ENCODE data around the gene LZIC.

Gene LZIC

DNA sequence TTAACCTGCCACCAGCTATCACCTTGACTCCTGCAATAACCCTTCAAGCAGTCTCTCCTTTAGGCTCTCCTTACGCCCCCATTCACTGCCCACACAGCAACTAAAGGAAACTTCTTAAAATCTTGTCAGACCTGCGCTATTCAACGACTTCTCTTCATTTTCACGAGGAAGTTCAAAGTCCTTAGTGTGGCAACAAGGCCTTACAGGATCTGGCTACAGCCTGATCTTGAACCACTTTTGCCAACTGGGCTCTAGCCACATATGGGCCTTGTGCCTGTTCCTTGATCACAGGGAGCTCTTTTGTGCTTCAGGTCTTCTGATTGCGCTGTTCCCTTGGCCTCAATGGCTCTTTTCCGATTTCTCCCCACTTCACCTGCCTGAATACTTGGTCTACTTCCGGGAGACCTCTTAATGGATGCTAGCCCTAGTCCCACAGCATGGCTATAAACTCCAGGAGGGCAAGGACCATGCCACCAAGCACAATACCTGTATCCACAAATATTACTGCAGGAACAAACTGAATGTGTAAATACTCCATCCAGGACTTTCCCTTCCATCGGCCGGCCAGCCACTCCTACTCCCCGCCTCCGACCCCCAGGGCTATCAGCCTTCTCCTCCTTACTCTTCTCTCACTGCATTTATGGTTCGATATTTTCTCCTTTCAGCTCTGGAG, 30.8 kb downstream of the LZIC start:
- DNase-seq (ENCODE audit: low read depth) = no peak
- no peak overlapping the region for H3K4me3 ChIP-seq (ENCODE audit: low read depth, low read length)

DNA sequence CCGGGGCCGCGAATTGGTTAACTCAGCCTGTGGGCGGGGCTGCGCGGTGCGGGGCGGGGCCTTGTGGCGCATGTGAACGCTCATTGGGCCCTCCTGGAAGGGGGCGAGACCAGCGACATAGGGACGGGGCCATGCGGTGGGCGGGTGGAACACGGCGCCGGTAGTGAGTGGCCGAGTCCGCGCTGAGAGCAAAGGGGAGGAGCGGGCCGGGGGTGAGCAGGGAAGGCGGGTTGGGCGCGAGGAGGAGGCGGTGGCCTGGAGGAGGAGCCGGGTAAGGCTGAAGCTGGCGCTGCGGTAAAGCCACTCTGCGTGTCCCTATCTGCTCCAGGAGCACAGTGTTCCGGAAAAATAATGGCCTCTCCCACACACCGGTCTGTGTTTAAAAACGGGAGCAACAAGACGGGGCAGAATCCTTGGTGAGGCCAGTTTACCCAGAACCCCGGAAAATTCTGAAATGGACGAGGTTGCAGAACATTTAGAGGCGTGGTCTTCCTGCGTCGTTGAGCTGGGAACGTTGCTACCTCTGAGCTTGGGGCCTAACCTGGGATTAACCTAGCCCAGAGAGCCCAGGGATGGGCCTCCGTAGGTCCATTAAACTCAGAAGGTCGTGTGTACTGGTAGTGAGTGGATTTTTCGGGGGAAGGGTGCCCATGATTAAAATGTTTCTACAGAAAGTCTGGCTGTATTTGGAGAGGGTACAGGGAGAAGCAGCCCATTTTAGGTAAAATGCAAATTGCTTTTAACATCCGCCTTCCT, 32.6 kb downstream of the LZIC start:
- H3K4me3 ChIP-seq (ENCODE audit: low read depth, low read length) = peak overlapping the region; percentile 55
- DNase-seq (ENCODE audit: low read depth) = peak; percentile 98

DNA sequence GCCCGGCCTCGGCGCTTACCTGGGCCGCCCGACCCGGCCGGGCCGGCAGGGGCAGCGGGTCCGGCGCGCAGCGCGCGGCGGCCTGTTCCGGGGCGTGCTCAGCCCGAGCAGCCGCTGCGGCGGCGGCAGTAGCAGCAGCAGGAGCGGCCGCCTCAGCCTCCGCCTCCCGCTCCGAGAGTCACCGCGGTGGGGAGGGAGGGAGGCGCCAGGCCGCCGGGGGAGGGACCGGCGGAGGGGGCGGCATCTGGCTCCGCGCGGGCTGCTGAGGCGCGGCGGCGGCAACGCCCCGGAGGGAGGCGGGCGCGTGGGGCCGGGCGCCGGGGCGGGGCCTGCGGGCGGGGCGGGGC, 33.1 kb downstream of the LZIC start, which contains the start of gene CTNNBIP1:
Gene CTNNBIP1, minus strand, starts transcription at position 194 of the 347 bp plus-strand sequence. CDS start 38,205 bp downstream, outside the sequence.
- DNase-seq (ENCODE audit: low read depth) = no peak
- peak within 1 kb of the TSS; percentile 76 for H3K4me3 ChIP-seq (ENCODE audit: low read depth, low read length)

DNA sequence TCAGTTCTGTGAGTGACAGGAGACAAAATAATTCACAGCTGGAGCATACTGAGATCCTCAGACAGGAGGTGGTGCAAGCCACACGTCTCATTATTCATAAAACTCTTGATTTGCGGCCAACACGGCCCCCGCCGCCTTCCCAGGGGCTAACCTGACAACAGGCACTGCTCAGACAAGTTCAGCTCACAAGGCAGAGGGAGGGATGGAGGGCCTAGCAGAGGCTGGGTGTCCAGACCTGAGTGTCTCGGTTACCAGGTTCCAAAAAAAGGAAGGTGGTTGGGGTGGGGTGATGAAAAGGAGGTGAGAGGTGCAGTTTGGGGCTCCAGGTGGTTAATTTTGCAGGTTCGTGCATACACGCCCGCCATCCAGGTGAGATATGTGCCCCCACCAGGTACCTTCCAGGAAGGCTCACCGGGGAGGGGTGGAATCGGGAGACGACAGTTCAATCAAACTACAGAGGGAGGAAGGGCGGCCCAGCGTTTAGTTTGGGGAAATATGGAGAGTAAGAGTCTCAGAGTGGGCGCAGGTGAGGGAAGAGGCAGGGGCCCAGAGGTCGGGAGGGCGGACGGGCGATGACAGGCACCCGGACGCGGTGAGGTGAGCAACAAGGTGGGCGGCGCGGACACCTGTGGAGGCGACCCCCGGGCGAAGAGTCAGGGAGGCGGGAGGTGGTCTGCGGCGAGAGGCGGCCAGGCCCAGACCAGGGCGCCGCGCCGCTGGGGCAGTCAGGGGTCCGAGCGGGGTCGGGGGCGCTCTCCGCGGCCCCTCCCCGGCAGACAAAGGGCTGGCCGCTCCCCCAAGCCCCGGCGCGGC, 33.8 kb downstream of the LZIC start:
- DNase-seq (ENCODE audit: low read depth) = no peak
- H3K4me3 ChIP-seq (ENCODE audit: low read depth, low read length) = peak overlapping the region; percentile 76

DNA sequence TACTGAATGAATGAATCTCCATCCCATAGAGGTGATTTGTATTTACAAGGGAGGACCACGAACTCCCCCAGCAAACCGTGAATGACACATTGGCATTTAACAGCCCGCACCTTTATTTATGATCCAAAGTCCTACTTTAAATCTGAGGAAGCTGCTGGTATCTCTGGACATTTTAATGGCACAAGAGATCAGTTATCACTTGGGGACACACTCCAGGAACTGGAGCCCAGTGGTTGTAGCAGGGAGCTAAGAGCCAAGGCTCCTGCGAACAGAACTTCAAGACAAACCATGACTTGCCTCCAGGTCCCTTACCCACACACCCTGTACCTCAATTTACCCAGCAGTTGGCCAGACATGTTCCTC, 34.3 kb downstream of the LZIC start:
- no peak for DNase-seq (ENCODE audit: low read depth)
- H3K4me3 ChIP-seq (ENCODE audit: low read depth, low read length) = peak overlapping the region; percentile 76

DNA sequence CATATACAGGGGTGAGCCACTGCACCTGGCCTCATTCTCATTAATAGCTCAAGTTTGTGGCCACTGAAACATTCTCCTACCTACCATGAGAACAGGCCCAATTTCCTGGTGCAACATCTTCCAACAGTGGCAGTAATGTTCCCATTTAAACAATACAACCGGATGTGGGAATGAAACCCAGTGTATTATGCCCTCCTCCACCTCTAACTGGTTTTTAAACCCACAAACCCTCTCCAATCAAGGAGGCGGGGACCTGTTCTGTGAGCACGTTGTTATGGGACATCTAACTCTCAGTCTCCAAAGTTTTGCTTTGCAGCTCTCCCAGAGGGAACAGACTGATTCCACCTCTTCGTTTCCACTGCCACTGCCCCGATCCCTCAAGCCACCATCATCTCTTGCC, 35.8 kb downstream of the LZIC start:
- no peak overlapping the region for H3K4me3 ChIP-seq (ENCODE audit: low read depth, low read length)
- no peak for DNase-seq (ENCODE audit: low read depth)

DNA sequence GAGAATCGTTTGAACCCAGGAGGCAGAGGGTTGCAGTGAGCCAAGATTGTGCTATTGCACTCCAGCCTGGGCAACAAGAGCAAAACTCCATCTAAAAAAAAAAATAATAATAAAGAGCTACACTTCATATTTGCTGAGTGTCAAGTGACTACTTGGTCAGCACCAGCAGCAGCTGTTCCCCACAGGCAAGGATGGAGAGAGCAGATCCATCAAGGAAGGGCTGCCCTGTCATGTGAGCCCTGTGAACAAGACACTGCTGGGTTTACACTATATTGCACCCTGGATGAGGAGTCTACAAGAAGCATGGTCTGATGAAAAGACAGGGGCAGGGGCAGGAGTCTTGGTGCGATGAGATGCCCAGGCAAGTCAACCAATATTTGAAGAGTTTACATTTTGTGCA, 36.7 kb downstream of the LZIC start:
- no peak overlapping the region for H3K4me3 ChIP-seq (ENCODE audit: low read depth, low read length)
- DNase-seq (ENCODE audit: low read depth) = no peak

DNA sequence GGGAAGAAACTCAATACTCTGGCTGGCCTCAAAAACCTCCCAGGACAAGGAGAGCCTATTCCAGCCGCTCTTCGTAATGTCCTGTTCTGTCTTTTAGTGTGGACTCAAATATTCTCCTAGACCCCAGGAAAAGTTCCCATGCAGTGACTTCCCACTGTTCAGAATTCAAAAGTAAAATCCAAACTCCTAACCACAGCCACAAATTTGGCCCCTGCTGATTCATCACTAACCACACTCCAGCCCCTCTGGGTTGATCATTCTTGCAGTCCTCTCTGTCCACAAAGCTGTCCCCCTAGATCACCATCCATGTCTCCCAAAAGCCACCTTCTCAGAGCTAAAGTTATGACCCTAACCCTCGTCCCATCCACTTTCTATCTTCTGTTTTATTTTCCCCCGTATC, 38.2 kb downstream of the LZIC start:
- H3K4me3 ChIP-seq (ENCODE audit: low read depth, low read length) = no peak overlapping the region
- DNase-seq (ENCODE audit: low read depth) = no peak

DNA sequence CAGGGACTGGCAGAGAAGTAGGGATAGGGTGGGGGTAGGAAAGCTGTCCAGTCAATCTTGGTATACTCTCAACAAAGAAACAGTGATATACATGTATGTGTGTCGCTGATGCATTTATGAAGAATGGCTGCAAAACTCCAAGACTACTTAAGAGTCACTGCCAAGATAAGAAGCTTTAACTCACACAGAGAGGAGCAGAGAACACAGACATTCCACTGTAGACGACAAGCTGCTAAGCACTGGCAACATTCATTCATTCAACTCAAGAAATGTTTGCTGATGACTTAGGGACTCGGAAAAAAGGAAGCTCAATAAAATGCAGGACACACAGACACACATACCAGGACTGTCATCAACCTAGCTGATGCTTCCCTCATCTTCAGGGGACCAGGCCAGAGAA, 38.6 kb downstream of the LZIC start:
- no peak for DNase-seq (ENCODE audit: low read depth)
- no peak overlapping the region for H3K4me3 ChIP-seq (ENCODE audit: low read depth, low read length)

DNA sequence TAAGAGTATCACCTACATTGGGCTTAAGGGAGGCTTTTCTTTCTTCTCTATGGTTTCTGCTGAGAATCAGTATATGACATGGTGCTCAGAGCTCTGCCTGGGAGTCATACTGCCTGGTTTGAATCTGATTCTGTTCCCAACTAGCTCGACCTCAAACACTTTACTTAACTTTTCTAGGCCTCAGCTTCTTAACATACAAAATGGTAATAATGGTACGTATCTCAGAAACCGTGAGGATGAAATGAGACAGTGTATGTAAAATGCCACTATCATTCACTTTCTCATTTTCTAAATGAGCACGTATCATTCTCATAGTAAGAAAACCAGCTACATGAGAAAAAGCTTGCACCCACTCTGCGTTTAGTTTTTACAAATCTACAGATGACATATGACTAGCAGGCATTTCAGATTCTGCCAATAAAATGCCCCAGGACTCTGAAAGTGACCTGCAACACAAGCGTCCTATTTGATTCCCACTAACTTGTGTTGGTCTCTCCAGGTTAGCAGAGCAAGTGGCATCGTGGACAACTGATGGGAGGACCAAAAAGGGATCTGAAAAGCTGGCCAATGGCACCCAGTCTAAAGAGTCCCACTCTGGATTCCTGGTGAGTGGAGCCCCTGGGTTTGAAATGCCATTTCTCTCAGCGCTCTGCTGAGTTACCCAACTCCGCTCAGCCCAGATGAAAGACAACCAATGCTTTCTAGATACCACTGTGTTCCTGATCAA, 39.2 kb downstream of the LZIC start:
- no peak overlapping the region for H3K4me3 ChIP-seq (ENCODE audit: low read depth, low read length)
- no peak for DNase-seq (ENCODE audit: low read depth)

DNA sequence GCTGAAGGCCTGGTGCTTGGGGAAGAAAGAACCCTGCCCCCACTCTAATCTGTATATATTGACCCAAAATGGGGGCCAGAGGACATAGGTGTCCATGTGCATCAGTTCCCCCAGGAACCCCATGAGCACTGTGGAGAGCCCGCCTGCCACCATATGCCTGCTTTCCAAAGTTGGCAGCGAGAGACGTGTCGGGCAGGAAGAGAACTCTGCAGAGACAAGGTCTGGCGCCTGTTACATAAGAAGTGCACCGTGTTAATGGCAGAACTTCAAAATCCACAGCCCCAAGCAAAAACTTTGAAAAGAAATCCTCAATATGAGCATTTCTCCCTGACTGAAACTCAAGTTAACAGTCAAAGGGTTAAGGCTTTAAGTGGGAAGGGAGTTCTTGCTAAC, 41.1 kb downstream of the LZIC start:
- H3K4me3 ChIP-seq (ENCODE audit: low read depth, low read length) = no peak overlapping the region
- DNase-seq (ENCODE audit: low read depth) = no peak

DNA sequence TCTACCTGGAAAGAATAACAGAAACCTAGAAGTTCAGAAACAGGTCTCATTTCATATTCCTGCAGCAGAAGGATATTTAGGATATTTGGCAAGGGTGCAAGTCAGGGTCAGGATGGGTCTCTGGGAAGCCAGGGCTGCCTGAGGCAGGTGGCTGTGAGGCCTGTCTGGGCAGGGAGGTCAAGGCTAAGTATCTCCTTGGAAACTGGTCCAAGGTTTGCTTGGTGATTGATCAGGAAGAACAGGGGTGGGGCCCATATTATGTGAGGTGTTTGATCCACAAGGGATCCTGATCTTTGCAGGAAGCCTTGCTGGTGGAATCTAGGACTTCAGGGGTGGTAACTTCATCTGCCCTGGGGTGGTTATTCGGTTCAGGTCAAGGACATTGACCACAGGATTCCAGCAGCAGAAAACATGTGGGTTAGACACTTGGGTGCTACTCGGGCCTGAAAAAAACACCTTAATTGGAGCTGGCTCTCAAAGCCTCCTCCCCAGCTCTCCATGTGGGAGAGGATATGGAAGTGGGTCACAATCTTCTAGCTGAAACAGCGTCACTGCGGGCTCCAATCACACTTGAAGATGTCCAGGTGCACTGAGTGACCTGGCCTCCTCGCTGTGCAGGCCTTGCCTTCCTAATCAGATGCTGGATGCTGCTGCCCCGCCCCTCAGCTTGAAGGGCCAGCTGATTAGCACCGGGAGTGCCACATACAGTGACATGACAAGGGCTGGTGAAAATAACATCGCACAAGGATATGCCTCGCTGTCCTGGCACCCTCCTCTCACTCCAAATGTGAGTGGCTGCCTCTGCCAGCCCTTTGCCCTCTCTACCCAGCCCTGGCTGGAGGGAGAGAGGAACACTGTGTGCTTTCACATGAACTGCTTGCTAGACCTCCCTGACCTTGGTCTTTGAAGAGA, 41.8 kb downstream of the LZIC start:
- no peak overlapping the region for H3K4me3 ChIP-seq (ENCODE audit: low read depth, low read length)
- DNase-seq (ENCODE audit: low read depth) = no peak

DNA sequence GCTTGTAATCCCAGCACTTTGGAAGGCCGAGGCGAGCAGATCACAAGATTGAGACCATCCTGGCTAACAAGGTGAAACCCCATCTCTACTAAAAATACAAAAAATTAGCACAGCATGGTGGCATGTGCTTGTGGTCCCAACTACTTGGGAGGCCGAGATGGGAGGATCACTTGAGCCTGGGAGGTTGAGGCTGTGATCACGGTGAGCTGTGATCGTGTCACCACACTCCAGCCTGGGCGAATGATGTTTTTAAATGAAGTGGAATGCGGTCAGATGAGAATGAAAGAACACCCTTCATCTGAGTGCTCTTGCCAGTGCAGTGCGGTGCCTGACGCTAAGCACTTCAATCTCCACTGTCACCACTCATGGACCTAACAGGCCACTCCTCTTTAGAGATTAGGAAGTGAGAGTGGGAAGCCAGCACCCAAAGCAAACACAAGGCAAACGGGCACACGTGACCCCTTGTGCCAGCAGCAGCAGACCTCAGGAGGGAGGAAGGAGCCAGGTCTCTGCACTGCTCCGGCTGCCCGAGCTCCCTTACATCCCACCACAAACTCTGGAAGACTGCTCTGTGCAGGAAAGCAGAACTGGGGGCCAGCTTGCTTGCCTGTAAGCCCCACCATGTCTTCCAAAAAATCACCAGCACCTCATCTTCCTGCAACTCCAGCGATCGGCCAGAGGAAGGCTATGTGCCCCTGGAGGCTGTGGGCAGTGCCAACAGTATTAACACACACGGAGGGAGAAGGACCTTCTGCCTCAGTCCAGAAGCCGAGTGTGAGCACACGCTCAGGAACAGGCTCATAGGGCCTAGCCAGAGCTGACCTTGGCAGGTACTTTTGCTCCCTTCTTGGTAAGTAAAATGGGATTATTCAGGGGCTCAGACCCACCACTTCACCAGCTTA, 42.8 kb downstream of the LZIC start:
- DNase-seq (ENCODE audit: low read depth) = no peak
- no peak overlapping the region for H3K4me3 ChIP-seq (ENCODE audit: low read depth, low read length)

DNA sequence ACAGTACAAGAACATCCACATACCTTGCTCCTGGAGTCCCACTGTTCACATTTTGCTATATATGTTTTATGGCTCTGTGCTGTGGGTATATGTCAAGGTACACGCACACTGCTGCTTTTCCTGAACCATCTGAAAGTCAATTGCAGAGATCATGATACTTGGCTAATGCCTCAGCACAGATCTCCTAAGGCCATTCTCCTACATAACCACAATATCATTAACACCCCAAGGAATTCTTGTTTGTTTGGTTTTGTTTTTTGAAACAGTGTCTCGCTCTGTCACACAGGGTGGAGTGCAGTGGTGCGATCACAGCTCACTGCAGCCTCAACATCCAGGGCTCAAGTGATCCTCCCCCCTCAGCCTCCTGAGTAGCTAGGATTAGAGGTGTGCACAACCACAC, 49.1 kb downstream of the LZIC start:
- no peak for DNase-seq (ENCODE audit: low read depth)
- H3K4me3 ChIP-seq (ENCODE audit: low read depth, low read length) = no peak overlapping the region

DNA sequence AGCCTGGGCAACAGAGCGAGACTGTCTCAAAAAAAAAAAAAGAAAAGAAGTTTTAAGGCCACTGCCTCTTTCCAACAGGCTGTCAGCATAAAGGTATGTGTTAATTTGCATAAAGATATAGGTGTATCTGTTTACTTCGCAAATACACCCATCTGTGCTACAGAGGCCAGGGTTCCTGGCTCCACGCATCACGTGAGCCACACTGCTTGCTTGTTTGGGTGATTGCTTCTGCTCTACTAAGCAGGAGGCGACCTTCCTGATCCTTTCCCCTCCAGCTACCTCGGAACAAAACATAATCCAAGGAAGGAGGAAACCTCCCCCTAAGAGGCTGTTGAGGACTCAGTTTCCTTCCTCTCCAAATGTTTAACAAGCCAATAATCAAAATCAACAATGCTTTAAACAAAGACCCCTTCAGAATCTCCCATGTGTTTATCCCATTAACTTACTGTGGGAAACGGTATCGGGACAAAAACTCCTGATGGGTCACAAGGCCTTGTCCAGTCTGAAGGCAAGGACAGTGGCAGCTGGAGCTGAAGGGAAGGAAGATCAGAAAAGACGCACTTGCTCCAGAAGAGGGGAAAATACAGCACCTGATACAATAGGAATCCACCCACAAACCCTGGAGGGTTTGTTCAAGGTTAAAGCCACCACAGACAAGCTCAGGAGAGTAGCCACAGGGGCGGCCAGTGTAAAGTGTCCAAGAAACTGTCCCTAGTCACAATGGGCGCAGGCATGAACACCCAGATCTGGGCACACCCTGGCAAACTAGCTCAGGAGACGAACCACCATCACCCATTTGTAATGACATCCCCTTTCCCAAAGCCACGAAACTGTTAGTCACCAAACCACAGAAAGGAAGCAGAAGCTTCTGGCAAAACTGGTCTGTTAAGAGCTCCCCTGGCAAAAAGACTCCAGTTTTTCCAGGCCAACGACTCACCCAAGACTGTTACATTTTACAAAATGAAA, 50.3 kb downstream of the LZIC start:
- H3K4me3 ChIP-seq (ENCODE audit: low read depth, low read length) = no peak overlapping the region
- DNase-seq (ENCODE audit: low read depth) = no peak

DNA sequence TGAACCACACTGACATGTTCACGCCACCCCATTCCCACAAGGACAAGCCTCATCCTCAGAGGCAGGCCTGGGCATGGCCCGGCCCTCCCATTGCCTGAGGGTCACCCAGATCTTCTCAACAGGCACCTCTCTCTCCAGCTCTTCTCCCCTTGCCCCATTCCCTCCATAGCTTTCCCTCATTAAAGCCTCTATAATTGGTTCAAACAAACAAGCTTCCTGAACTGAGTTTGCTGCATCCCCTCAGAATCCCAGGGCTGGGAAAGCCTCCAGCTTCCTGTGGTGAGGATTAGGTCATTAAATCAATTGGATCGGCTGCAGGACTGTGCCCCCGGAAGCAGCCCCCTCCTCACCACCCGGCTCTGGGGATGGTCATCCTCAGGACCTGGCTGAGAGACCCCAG, 52.0 kb downstream of the LZIC start:
- DNase-seq (ENCODE audit: low read depth) = no peak
- H3K4me3 ChIP-seq (ENCODE audit: low read depth, low read length) = no peak overlapping the region

DNA sequence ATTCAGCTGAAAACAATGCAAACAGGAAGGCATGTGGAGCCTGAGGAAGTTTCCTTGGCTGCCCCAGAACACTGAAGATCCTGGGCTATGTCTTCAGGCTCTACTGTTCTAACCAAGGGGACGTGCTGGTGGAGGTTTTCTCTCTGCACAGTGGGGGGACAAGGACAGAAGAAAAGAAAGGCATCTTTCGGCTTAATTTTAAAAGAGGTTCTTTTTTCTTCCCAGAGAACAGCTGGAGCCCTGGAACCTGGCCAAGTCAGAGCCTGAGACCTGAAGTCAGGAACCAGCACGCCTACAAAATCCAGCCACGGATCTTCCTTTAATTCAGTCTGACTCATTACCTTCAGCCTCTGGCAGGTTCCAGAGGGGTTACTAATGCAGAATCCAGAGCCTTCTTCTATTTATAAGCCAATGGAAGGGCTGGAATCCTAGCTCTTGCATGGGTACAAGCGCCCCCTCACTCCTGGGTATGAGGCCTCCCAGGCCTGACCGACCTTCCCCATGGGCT, 52.9 kb downstream of the LZIC start:
- DNase-seq (ENCODE audit: low read depth) = peak; percentile 80
- no peak overlapping the region for H3K4me3 ChIP-seq (ENCODE audit: low read depth, low read length)
